HG03175 (cell line): Measurements from ENCODE around the gene SERTAD1.

Source experiments
- ATAC-seq: cut with Tn5 transposase; IDR thresholded peaks from one replicate; pipeline ENCODE4 v1.9.1; 2021; ENCODE audit warnings: mild to moderate bottlenecking, moderate library complexity; ENCODE audit not compliant: unreplicated experiment

The SERTAD1 gene

DNA sequence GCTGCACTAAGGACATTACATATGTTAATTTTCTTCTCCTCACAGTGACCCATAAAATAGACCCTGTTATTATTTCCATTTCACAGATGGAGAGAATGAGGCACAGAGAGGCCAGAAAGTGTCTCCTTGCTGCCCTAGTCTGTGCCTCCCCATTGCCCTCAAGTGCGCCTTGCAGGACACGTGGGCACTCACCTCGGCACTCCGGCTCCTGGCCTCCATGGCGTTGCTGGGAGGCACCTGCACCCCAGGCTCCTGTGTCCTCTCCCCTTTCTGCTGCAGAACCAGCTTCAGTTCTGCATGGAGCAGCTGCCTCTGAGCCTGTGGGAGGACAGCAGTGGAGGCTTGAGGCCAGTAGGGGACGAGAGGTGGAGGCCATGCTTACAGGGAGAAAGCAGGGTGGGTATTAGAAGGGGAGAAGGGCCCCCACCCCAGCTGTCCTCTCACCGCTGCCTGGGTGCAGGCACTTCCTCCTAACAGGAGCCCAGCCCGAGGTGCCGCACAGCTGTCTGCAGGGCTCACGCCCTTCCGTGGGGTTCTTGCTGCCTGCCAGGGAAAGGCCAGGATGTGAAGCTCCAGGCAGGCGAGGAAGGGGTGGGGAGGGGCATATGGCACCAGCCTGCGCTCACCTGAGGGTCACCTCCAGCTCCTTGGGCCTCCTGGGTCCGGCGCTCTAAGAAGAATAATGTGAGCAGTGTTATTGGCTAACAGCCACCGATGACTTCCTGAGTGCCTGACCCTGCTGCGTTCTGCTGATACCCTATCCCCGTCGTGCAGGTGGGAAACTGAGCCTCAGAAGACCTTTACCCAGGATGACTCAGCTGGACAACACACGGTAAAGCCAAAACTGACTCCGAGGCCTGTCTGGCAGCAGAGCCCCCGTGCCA lies 17.8 kb downstream of the SERTAD1 start:
- ATAC-seq, result no peak

GRCh38 chr19:40403262-40403984 lies 22.4 kb downstream of the SERTAD1 start:
- ATAC-seq, result peak; percentile 67

DNA sequence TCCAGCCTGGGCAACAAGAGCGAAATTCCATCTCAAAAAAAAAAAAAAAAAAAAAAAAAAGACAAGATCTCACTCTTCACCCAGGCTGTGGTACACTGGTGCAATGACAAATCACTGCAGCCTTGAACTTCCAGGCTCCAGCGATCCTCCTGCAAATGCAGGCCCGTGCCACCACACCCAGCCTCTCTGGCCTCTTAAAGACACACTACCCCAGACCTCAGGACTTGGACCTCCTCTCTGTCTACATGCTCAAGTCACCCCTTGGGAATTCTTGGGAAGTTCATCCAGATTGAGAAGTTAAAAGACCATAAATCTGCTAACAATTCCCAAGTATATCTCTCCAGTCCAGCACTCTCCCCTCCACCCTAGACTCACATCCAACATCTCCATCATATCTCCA lies 25.2 kb downstream of the SERTAD1 start:
- ATAC-seq, result no peak

DNA sequence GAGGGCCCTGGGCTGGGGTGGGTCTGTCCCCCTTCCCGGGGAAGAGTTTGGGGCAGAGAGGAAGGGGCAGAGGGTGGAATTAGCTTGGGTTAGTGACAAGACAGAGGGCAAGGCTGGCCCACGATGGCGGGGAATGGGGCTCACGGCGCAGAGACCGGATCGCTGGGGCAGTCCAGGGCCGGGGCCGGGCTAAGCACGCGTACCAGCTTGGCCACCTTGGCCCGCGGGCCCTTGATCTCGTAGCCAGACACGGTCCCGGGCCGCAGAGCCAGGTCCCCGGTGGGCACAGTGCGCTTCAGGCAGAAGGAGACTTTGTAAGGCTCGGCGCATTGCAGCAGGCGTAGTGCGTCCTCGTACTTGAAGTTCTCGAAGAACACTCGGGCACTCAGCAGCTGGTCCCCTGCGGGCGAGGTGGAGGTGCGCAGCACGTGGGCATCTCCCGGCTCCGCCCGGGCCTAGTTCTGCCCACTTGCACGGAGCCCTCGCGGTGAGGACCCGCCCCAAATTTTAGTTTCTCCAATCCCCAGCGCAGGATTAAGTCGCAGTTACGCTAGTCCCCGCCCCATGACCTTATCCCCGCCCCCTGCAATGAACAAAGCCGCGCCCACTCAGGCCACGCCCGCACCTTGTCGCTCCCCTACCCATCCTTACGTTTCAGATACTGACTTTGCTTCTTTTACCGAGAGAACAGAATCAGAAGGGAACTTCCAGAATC lies 27.2 kb downstream of the SERTAD1 start:
- no peak for ATAC-seq

DNA sequence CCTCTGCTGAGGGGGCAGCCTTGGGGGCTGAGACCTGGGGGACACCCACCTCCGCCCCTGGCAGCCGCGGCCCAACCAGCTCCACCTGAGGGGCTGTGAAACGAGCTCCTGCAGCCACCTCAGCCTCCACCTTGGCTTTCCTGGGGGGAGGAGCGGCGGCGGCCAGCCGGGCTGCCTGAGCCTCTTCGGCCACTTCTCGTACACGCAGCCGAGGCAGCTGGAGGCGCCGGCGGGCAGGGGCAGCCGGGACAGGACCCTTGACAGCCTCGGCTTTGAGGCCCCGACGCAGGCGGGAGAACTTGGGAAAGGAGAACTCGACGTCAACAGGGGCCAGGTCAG lies 28.3 kb downstream of the SERTAD1 start:
- ATAC-seq, result no peak

DNA sequence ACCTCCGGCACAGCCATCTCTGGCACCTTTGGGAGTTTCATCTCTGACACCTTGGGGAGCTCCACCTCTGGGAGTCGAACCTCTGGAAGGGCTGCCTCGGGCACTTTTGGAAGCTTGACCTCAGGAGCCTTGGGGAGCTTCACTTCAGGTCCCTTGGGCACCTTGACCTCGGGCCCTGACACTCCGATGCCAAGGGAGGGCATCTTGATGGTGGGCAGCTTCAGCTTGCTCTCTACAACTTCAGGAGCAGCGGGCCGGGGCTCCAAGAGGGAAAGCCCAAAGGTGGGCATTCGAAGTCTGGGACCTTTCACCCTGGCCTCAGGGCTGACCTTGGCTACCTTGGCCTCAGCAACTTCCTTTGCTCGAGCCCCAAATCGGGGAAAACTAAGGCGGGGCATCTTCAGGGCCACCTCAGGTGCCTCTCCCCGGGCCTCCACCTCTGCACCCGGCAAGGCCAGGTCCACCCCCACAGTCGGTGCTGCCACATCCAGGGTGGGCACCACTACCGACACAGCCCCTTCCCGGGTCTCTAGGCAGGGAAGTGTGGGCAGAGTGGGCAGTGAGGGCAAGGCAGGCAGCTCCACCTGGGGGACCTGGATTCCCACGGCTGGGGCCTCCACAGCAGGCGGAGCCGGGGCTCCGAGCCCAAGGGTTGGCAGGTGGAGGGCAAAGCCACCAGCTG lies 28.8 kb downstream of the SERTAD1 start:
- no peak for ATAC-seq

DNA sequence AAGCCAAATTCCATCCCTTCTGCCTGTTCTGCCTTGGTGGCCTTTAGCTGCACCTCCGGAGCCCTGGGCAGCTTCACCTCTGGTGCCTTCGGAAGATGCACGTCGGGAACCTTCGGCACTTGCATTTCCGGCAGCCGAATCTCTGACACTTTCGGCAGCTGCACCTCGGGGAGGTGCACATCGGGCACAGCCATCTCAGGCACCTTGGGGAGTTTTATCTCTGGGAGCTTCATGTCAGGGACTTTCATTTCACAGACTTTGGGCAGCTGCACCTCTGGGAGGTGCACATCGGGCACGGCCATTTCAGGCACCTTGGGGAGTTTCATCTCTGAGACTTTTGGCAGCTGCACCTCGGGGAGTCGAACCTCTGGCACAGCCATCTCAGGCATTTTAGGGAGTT lies 29.8 kb downstream of the SERTAD1 start:
- ATAC-seq, result no peak

DNA sequence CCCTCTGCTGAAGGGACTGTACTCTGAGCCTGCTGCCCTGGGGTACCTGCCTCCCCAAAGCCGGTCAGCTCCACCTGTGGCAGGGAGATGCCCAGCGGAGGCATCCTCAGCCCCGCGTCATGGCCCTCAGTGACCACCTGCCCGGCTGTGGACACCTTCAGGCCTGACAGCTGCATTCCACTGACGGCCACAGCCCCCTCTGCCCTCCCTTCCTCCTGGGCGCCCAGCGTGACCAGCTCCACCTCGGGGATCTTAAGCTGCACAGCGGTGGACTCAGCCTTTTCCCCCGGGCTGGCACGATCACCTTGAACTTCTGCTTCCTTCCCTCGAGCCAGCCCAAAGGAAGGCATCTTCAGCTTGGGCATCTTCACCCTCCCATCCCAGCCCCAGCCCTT lies 31.0 kb downstream of the SERTAD1 start:
- ATAC-seq, result no peak

- ATAC-seq, result no peak
Observed at GRCh38 chr19:40393894-40394815, 31.6 kb downstream of the SERTAD1 start.

DNA sequence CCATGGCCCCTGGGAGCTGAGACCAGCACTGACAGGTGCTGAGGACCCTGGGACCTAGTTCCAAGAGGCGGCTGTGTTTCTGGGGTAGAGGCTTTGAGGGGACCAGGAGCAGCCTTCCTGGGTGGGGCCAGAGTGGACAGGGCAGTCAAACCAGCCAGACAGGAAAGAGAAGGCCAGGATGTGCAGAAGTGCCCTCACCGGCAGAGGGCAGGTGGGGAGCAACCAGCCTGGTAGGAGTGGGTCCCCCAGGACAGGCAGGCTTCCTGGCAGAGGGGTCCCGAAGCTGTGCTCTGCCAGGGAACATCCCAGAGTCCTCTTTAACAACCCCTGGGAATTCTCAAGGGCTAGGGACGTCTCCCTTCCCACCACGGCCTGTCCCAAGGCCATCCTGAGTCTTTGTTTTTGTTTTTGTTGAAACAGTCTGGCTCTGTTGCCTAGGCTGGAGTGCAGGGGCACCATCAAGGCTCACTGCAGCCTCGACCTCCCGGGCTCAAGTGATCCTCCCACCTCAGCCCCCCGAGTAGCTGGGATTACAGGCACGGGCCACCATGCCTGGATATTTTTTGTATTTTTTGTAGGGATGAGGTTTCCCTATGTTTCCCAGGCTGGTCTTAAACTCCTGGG lies 32.8 kb downstream of the SERTAD1 start:
- ATAC-seq, result no peak

GRCh38 chr19:40392123-40392522 lies 33.7 kb downstream of the SERTAD1 start:
- ATAC-seq, result no peak

- no peak for ATAC-seq
Observed at GRCh38 chr19:40390084-40390742, 35.6 kb downstream of the SERTAD1 start, which contains the start of gene HIPK4. Gene HIPK4, minus strand, starts transcription at chr19:40390181. Its CDS starts 279 bp downstream, at chr19:40389902.

DNA sequence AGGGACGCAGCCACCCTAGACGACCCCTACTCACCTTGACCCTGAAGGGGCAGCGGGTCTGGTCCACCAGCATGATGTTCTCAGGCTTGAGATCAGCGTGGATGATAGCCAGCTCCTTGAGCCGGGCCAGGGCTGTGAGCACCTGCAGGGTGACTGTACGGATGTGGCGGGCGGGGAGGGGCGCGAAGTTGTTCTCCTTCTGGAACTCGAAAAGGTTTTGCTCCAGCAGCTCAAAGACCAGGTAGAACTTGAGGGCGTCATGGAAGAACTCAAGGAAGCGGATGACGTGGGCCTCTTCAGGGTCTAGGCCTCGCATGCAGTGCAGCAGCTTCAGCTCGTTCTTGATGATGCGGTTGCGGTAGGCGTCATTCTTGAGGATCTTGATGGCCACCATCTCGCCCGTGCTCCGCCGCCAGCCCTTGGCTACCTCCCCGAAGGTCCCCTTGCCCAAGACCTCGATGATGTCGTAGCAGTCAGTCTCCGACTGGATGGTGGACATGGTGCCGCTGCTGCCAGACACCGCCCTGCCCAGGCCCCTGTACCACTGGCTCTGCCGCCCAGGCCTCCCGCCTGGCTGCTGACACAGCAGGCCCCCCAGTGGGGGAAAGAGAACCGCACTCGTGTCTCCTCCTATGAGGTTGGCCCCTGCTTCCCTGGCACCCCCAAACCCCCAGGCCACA lies 36.2 kb downstream of the SERTAD1 start:
- no peak for ATAC-seq

- no peak for ATAC-seq
Observed at GRCh38 chr19:40388481-40388880, 37.3 kb downstream of the SERTAD1 start.

- ATAC-seq, result no peak
Observed at GRCh38 chr19:40387155-40387554, 38.6 kb downstream of the SERTAD1 start.

DNA sequence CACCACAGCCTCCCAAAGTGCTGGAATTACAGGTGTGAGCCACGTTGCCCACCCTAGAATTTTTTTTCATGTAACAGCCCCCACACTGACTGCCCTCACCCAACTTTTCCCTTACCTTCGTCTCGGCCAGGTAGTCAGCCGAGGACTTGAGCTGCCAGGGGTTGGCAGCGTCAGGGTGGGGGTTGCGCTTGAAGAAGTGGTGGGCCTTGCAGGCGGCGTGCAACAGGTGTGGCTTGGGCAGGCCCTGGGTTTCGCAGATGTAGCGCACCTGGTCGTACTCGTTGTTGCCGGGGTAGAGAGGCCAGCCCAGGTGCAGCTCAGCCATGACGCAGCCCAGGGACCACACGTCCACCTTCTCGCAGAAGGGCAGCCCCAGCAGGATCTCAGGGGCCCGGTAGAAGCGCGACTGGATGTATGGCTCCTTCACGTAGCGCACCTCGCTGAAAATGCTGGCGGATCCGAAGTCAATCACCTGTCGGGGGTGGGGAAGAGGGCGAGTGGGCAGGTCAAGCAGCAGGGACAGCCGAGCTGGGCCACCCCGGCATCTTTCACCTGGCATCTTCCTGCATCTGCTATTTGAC lies 42.0 kb downstream of the SERTAD1 start:
- no peak for ATAC-seq

- ATAC-seq, result no peak
Observed at GRCh38 chr19:40381321-40381720, 44.5 kb downstream of the SERTAD1 start.
